Activated effector memory CD4-positive, alpha-beta T cell treated with Interleukin-2 at 50 U/mL for 16 hours (primary cell): ENCODE measurements around the gene DAB2IP.
"Not testable (repeated sequence)": the region's sequence is repeated elsewhere in the genome, so short reads cannot be mapped to it uniquely, and the experiment has no call there.

ENCODE experiments used
- DNase-seq: peaks from one replicate; pipeline ENCODE4 v3.0.0-alpha.2; 2020

DAB2IP gene

GRCh38 chr9:121731919-121732318 lies 80.5 kb downstream of the DAB2IP start:
- no peak for DNase-seq

- no peak for DNase-seq
Observed at GRCh38 chr9:121732389-121732788, 81.0 kb downstream of the DAB2IP start.

- no peak for DNase-seq
Observed at GRCh38 chr9:121732886-121733285, 81.5 kb downstream of the DAB2IP start.

GRCh38 chr9:121734465-121734864 lies 83.0 kb downstream of the DAB2IP start:
- DNase-seq, result no peak

GRCh38 chr9:121735065-121735792 lies 83.8 kb downstream of the DAB2IP start:
- DNase-seq, result no peak

GRCh38 chr9:121735793-121736770 lies 84.6 kb downstream of the DAB2IP start:
- DNase-seq, result no peak

GRCh38 chr9:121736934-121737462 lies 85.6 kb downstream of the DAB2IP start:
- DNase-seq, result no peak

GRCh38 chr9:121737481-121737931 lies 86.1 kb downstream of the DAB2IP start:
- DNase-seq, result no peak

GRCh38 chr9:121738411-121738810 lies 87.0 kb downstream of the DAB2IP start:
- no peak for DNase-seq

- no peak for DNase-seq
Observed at GRCh38 chr9:121738968-121739367, 87.5 kb downstream of the DAB2IP start.

- DNase-seq, result no peak
Observed at GRCh38 chr9:121739971-121740370, 88.5 kb downstream of the DAB2IP start.

- no peak for DNase-seq
Observed at GRCh38 chr9:121741228-121741918, 89.9 kb downstream of the DAB2IP start.

GRCh38 chr9:121741919-121742283 lies 90.5 kb downstream of the DAB2IP start:
- not testable (repeated sequence) for DNase-seq

GRCh38 chr9:121742923-121743322 lies 91.5 kb downstream of the DAB2IP start:
- no peak for DNase-seq

- no peak for DNase-seq
Observed at GRCh38 chr9:121743441-121744001, 92.1 kb downstream of the DAB2IP start.

- no peak for DNase-seq
Observed at GRCh38 chr9:121744002-121744686, 92.7 kb downstream of the DAB2IP start.

GRCh38 chr9:121744687-121745395 lies 93.4 kb downstream of the DAB2IP start:
- no peak for DNase-seq

- DNase-seq, result no peak
Observed at GRCh38 chr9:121745396-121745695, 93.9 kb downstream of the DAB2IP start.

- DNase-seq, result no peak
Observed at GRCh38 chr9:121746411-121746810, 95.0 kb downstream of the DAB2IP start.

- DNase-seq, result no peak
Observed at GRCh38 chr9:121746866-121747265, 95.4 kb downstream of the DAB2IP start.

GRCh38 chr9:121748074-121748473 lies 96.6 kb downstream of the DAB2IP start:
- no peak for DNase-seq
